Tibial nerve (tissue), 4 donors: ENCODE data around the gene HS2ST1.

Source experiments
- CTCF ChIP-seq, 5 experiments: fragments of 200-600 bp in 3 of 5; fragments of 450-650 bp in 2 of 5; sonication (generic) in 3 of 5; IDR thresholded peaks; one replicate each; pipeline ENCODE4 v1.5.1; 2016 to 2019; ENCODE audit warnings: antibody characterized with exemption in 5 of 5, mild to moderate bottlenecking in 3 of 5, moderate library complexity in 2 of 5
- EP300 ChIP-seq, 2 donors: sonication (generic); formaldehyde crosslinking; IDR thresholded peaks; one replicate each; pipeline ENCODE4 v1.6.1; 2017; ENCODE audit warnings: antibody characterized with exemption in 2 of 2, mild to moderate bottlenecking in 1 of 2
- POLR2A ChIP-seq, 2 donors: fragments of 450-650 bp; IDR thresholded peaks; one replicate each; pipeline ENCODE4 v1.6.1; 2017; ENCODE audit warnings: antibody characterized with exemption in 2 of 2, mild to moderate bottlenecking in 2 of 2, moderate library complexity in 2 of 2

- TF ChIP-seq CTCF (IDR thresholded peaks at IDR 0.05) (no peak), EP300 (IDR thresholded peaks at IDR 0.05) (no peak), POLR2A (IDR thresholded peaks at IDR 0.05) (no peak)
Measured at GRCh38 chr1:86912281-86912900, 2.0 kb upstream of the HS2ST1 start.
